ENCODE measurements around the gene SLC16A1. TPM values are rescaled to one million over a fixed set of nuclear protein-coding genes. Genes with fewer than 3 reads are reported as not detected.

The SLC16A1 gene
- total and polyA plus RNA-seq, 9 donors, result 10.3 to 38.8 (median 23.3) TPM

- Histone ChIP-seq H3K4me1 (ENCODE audit: insufficient read depth) (no peaks in the 10 kb centered on the region), H3K36me3 (no peaks in the 10 kb centered on the region), H3K4me3 (no peak overlapping the region), H3K27ac (no peak overlapping the region), H3K27me3 (no peaks in the 10 kb centered on the region), H3K9me3 (no peaks in the 10 kb centered on the region)
- intact Hi-C loops (cut with DNase I), result no loop called here
- WGBS, 3 donors, result 92 to 97% (median 95%) methylated on average over 4 of the region's 4 CpGs
- DNase-seq, result no peak
- no peak for TF ChIP-seq CTCF (IDR thresholded peaks at IDR 0.05)
Measured at GRCh38 chr1:112929979-112930378, 26.0 kb downstream of the SLC16A1 start.

GRCh38 chr1:112927462-112927990 is 28.5 kb downstream of the SLC16A1 start:
- no peaks in the 10 kb centered on the region for H3K4me1 ChIP-seq (ENCODE audit: insufficient read depth)
- H3K4me3 ChIP-seq, result no peak overlapping the region
- H3K27ac ChIP-seq, result no peak overlapping the region
- intact Hi-C loops (cut with DNase I), result no loop called here
- no peaks in the 10 kb centered on the region for H3K27me3 ChIP-seq
- H3K9me3 ChIP-seq, result no peaks in the 10 kb centered on the region
- no peak for DNase-seq
- TF ChIP-seq EP300 (IDR thresholded peaks at IDR 0.05), result no peak
- 88 to 92% (median 91%) methylated on average over 2 of the region's 2 CpGs for WGBS, 3 donors
- H3K36me3 ChIP-seq, result no peaks in the 10 kb centered on the region

- Histone ChIP-seq H3K27ac (no peak overlapping the region), H3K27me3 (no peaks in the 10 kb centered on the region), H3K4me3 (no peak overlapping the region), H3K9me3 (no peaks in the 10 kb centered on the region), H3K4me1 (ENCODE audit: insufficient read depth) (no peaks in the 10 kb centered on the region), H3K36me3 (no peaks in the 10 kb centered on the region)
- TF ChIP-seq EP300 (IDR thresholded peaks at IDR 0.05), result no peak
- TF ChIP-seq POLR2A (IDR thresholded peaks at IDR 0.05), result no peak
- no peak for TF ChIP-seq CTCF (IDR thresholded peaks at IDR 0.05)
- DNase-seq, result no peak
- WGBS, 3 donors, result 93 to 97% (median 93%) methylated on average over 1 of the region's 1 CpG
- intact Hi-C loops (cut with DNase I), result no loop called here
Measured at GRCh38 chr1:112926858-112927257, 29.1 kb downstream of the SLC16A1 start.

GRCh38 chr1:112925015-112925414 is 31.0 kb downstream of the SLC16A1 start:
- no peak for DNase-seq
- WGBS, 3 donors, result 77 to 91% (median 90%) methylated on average over 3 of the region's 3 CpGs

More at GRCh38 chr1:112925015-112925414, 31.0 kb downstream of the SLC16A1 start:
- intact Hi-C loops (cut with DNase I), result no loop called here
- Histone ChIP-seq H3K27me3 (no peaks in the 10 kb centered on the region), H3K4me3 (no peak overlapping the region), H3K4me1 (ENCODE audit: insufficient read depth) (no peaks in the 10 kb centered on the region), H3K36me3 (no peaks in the 10 kb centered on the region), H3K27ac (no peak overlapping the region), H3K9me3 (no peaks in the 10 kb centered on the region)
- TF ChIP-seq EP300 (IDR thresholded peaks at IDR 0.05) (no peak), CTCF (IDR thresholded peaks at IDR 0.05) (no peak), POLR2A (IDR thresholded peaks at IDR 0.05) (no peak)

Data from ovary (tissue), 9 donors.